ENCODE data around the gene ODF2L. TPM values are rescaled to one million over a fixed set of nuclear protein-coding genes. Genes with fewer than 3 reads are reported as not detected.

The ODF2L gene
- total and polyA plus RNA-seq, 2 of the 13 experiments (the other 11 are each of a cell fraction or from before 2014, with no cell fraction given), result 0.07 TPM; not detected in 1

DNA sequence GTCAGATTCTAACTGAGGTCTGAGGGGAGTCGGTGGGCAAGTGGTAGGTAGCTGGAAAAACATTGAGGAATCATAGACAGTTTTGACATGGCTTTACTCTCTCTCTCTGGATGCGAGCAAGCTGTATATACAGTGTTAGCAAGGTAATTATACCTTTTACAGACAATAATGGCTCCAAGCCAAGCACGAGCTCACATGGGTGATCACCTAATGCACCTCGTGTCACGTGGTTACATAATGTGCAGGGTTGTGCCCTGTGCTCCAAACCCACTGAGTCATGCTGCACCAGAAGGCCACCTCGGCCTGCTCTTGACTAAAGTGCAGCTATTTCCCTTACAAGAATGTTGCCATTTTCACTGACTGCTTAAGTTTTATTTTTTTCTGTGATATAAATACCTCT lies 20.2 kb upstream of the ODF2L start:
- Histone ChIP-seq H3K4me1 (ENCODE audit: insufficient read depth, low read length) (no peaks in the 10 kb centered on the region), H3K4me3 (replicated peaks in 1 of 3; ENCODE audit: insufficient read depth in 1 of 3, low read depth in 2 of 3, low read length in 3 of 3) (no peak overlapping the region), H3K27ac (ENCODE audit: extremely low read length, insufficient read depth, low read length) (no peak overlapping the region), H3K27me3 (ENCODE audit: control insufficient read depth in 1 of 2, insufficient read depth in 2 of 2, low read length in 2 of 2) (no peaks in the 10 kb centered on the region), H3K9ac (ENCODE audit: insufficient read depth, low read depth, low read length) (no peak overlapping the region), H3K36me3 (replicated peaks in 1 of 2; ENCODE audit: control insufficient read depth in 1 of 2, insufficient read depth in 2 of 2, low read length in 2 of 2) (no peaks in the 10 kb centered on the region), H3K9me3 (ENCODE audit: low read length) (no peaks in the 10 kb centered on the region), H2AFZ (ENCODE audit: low read length) (no peak overlapping the region), H4K20me1 (ENCODE audit: insufficient read depth, low read length) (no peaks in the 10 kb centered on the region), H3K4me2 (ENCODE audit: low read depth, low read length) (no peak overlapping the region), H3K79me2 (ENCODE audit: insufficient read depth, low read length) (no peaks in the 10 kb centered on the region)
- FAIRE-seq (no peak), ATAC-seq (no peak), DNase-seq (ENCODE audit: low spot score) (no peak)
- intact Hi-C loops (cut with micrococcal nuclease; ENCODE audit: unreplicated experiment) (no loop called here), in situ Hi-C loops (cut with HindIII; ENCODE audit: extremely low pct_ligation_motif_present, low pct_unique_long_range_greater_than_20kb) (no loop called here)
- BruUV-seq (replicated peaks), result no TSS peak
- POLR2A ChIA-PET, result no interaction called here
- 7% methylated on average over 6 of the region's 6 CpGs for WGBS (ENCODE audit: low lambda C conversion rate)
- CTCF ChIA-PET (ENCODE audit: low intra/inter-chr PET ratio, low total read pairs), result no interaction called here
- TF ChIP-seq, protein P1, sequence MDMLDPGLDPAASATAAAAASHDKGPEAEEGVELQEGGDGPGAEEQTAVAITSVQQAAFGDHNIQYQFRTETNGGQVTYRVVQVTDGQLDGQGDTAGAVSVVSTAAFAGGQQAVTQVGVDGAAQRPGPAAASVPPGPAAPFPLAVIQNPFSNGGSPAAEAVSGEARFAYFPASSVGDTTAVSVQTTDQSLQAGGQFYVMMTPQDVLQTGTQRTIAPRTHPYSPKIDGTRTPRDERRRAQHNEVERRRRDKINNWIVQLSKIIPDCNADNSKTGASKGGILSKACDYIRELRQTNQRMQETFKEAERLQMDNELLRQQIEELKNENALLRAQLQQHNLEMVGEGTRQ (IDR thresholded peaks at IDR 0.05; ENCODE audit: low read depth, low read length), result peak; percentile 48; the same call in 1 of the 2 replicates
- TF ChIP-seq, protein P1 (CRISPR knock-in tag; IDR thresholded peaks at IDR 0.05; ENCODE audit: borderline replicate concordance), result no peak
- TF ChIP-seq ZNF720 (CRISPR knock-in tag; IDR thresholded peaks at IDR 0.05), result no peak
- TF ChIP-seq, protein P2, sequence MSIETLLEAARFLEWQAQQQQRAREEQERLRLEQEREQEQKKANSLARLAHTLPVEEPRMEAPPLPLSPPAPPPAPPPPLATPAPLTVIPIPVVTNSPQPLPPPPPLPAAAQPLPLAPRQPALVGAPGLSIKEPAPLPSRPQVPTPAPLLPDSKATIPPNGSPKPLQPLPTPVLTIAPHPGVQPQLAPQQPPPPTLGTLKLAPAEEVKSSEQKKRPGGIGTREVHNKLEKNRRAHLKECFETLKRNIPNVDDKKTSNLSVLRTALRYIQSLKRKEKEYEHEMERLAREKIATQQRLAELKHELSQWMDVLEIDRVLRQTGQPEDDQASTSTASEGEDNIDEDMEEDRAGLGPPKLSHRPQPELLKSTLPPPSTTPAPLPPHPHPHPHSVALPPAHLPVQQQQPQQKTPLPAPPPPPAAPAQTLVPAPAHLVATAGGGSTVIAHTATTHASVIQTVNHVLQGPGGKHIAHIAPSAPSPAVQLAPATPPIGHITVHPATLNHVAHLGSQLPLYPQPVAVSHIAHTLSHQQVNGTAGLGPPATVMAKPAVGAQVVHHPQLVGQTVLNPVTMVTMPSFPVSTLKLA (IDR thresholded peaks at IDR 0.05), result peak; percentile 73

DNA sequence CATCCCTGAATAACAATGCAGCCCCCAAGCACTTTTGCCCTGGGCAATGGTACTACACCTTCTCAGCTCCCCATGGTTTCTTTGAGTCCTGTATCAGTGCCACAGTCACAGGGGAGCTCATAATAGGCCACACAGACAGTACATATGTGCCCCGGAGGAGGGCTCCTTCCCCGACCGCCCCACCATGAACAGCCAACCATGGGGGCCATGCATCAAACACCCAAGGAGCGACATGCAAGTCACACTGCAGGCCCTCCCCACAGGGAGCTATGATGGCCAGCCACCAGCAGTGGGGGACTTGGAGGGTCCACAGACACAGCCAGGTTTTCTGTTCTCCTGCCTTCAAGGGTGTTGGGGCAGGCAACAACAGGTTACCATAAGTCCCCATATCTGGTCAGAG lies 14.8 kb upstream of the ODF2L start:
- ChIA-PET POLR2A (no interaction called here), CTCF (ENCODE audit: low intra/inter-chr PET ratio, low total read pairs) (no interaction called here)
- Histone ChIP-seq H3K9ac (ENCODE audit: insufficient read depth, low read depth, low read length) (no peak overlapping the region), H3K36me3 (replicated peaks in 1 of 2; ENCODE audit: control insufficient read depth in 1 of 2, insufficient read depth in 2 of 2, low read length in 2 of 2) (no peaks in the 10 kb centered on the region), H3K27ac (ENCODE audit: extremely low read length, insufficient read depth, low read length) (no peak overlapping the region), H3K27me3 (ENCODE audit: control insufficient read depth in 1 of 2, insufficient read depth in 2 of 2, low read length in 2 of 2) (no peaks in the 10 kb centered on the region), H3K79me2 (ENCODE audit: insufficient read depth, low read length) (no peaks in the 10 kb centered on the region), H3K4me3 (replicated peaks in 1 of 3; ENCODE audit: insufficient read depth in 1 of 3, low read depth in 2 of 3, low read length in 3 of 3) (no peak overlapping the region), H3K4me1 (ENCODE audit: insufficient read depth, low read length) (no peaks in the 10 kb centered on the region), H3K9me3 (ENCODE audit: low read length) (no peaks in the 10 kb centered on the region), H3K4me2 (ENCODE audit: low read depth, low read length) (no peak overlapping the region), H4K20me1 (ENCODE audit: insufficient read depth, low read length) (no peaks in the 10 kb centered on the region), H2AFZ (ENCODE audit: low read length) (no peak overlapping the region)
- FAIRE-seq, result no peak
- intact Hi-C loops (cut with micrococcal nuclease; ENCODE audit: unreplicated experiment) (no loop called here), in situ Hi-C loops (cut with HindIII; ENCODE audit: extremely low pct_ligation_motif_present, low pct_unique_long_range_greater_than_20kb) (no loop called here)
- no peak for DNase-seq (ENCODE audit: low spot score)
- BruUV-seq (replicated peaks), result no TSS peak
- ATAC-seq, result no peak
- 63% methylated on average over 2 of the region's 4 CpGs for WGBS (ENCODE audit: low lambda C conversion rate)
- no peak for TF ChIP-seq ZFYVE20 (CRISPR knock-in tag; IDR thresholded peaks at IDR 0.05; ENCODE audit: borderline replicate concordance, low read depth)
- no peak for TF ChIP-seq BHLHE40 (IDR thresholded peaks at IDR 0.05; ENCODE audit: low read length)
- TF ChIP-seq SNRNP70 (IDR thresholded peaks at IDR 0.05; ENCODE audit: low read depth, low read length), result no peak
- TF ChIP-seq NFE2L1 (CRISPR knock-in tag; IDR thresholded peaks at IDR 0.05; ENCODE audit: borderline replicate concordance), result no peak
- no peak for TF ChIP-seq ZNF737 (CRISPR knock-in tag; IDR thresholded peaks at IDR 0.05; ENCODE audit: borderline replicate concordance)
- no peak for TF ChIP-seq CHD4 (IDR thresholded peaks at IDR 0.05; ENCODE audit: borderline replicate concordance, low read length)
- no peak for TF ChIP-seq RBFOX2 (IDR thresholded peaks at IDR 0.05; ENCODE audit: low read depth, low read length)
- TF ChIP-seq ZNF441 (CRISPR knock-in tag; IDR thresholded peaks at IDR 0.05; ENCODE audit: borderline replicate concordance), result no peak
- TF ChIP-seq ZNF883 (CRISPR knock-in tag; IDR thresholded peaks at IDR 0.05; ENCODE audit: not compliant biosample characterization), result no peak
- no peak for TF ChIP-seq CCDC6 (CRISPR knock-in tag; IDR thresholded peaks at IDR 0.05)
- no peak for TF ChIP-seq MIER3 (CRISPR knock-in tag; IDR thresholded peaks at IDR 0.05; ENCODE audit: borderline replicate concordance)
- no peak for TF ChIP-seq RBM22 (optimal IDR thresholded peaks at IDR 0.05; ENCODE audit: low read length)
- TF ChIP-seq TBL1XR1 (IDR thresholded peaks at IDR 0.05; ENCODE audit: borderline replicate concordance, low read length, partially characterized antibody), result no peak
- no peak for TF ChIP-seq HMG20B (CRISPR knock-in tag; conservative IDR thresholded peaks at IDR 0.05)

Data from HepG2 (cell line).